Ovary (tissue), 9 donors: ENCODE data around the gene PER2. TPM values are rescaled to one million over a fixed set of nuclear protein-coding genes. Genes with fewer than 3 reads are reported as not detected.

ENCODE experiments used
- DNase-seq, 5 donors: peaks; one replicate each; pipeline ENCODE4 v3.0.0-alpha.2; 2019 to 2020
- H3K27ac ChIP-seq, 2 donors: fragments of 200-600 bp; one replicate each; pipeline versions ENCODE4 v1.5.1 to v1.8.0; 2019 to 2022
- H3K27me3 ChIP-seq: fragments of 200-600 bp; one replicate; pipeline ENCODE4 v1.8.0; 2022
- H3K36me3 ChIP-seq: fragments of 200-600 bp; sonication (generic); one replicate; pipeline ENCODE4 v1.5.1; 2019
- H3K4me1 ChIP-seq: one replicate; pipeline ENCODE4 v1.8.1; 2013; ENCODE audit warnings: mild to moderate bottlenecking, moderate library complexity; ENCODE audit not compliant: insufficient read depth
- H3K4me3 ChIP-seq: fragments of 200-600 bp; sonication (generic); one replicate; pipeline ENCODE4 v1.5.1; 2017
- H3K9me3 ChIP-seq, 2 donors: fragments of 200-600 bp in 1 of 2; sonication (generic) in 1 of 2; one replicate each; pipeline versions ENCODE4 v1.5.1 to v1.8.1; 2013 to 2019; ENCODE audit warnings: mild to moderate bottlenecking in 1 of 2, moderate library complexity in 1 of 2
- CTCF ChIP-seq, 3 donors: fragments of 450-650 bp in 2 of 3; fragments of 200-600 bp in 1 of 3; IDR thresholded peaks; one replicate each; pipeline versions ENCODE4 v1.5.1 to v1.8.0; 2016 to 2022; ENCODE audit warnings: antibody characterized with exemption in 3 of 3, mild to moderate bottlenecking in 1 of 3
- EP300 ChIP-seq: sonication (generic); formaldehyde crosslinking; IDR thresholded peaks from one replicate; pipeline ENCODE4 v1.6.1; 2017; ENCODE audit warnings: antibody characterized with exemption
- POLR2A ChIP-seq: fragments of 450-650 bp; IDR thresholded peaks from one replicate; pipeline ENCODE4 v1.6.1; 2017; ENCODE audit warnings: antibody characterized with exemption, mild to moderate bottlenecking, moderate library complexity
- WGBS, 3 donors: extraction: QIAGEN DNeasy Blood & Tissue Kit in 1 of 3; methylation state at CpG; one replicate each; pipeline versions ENCODE4 v1.1.5 to v1.1.7; 2013 to 2017; 5-methylcytosine and 5-hydroxymethylcytosine counted together
- intact Hi-C, 4 donors: fragments of 100-400 bp; cut with DNase I; formaldehyde crosslinking; loops; one replicate each; pipeline versions ENCODE4 v1.11.0 to v1.15.1; 2022 to 2023
- polyA plus RNA-seq, 2 donors: library from polyadenylated mRNA; stranded (reverse); fragments of 200-250 nt in 1 of 2; fragments of 350-450 nt in 1 of 2; fragmentation: Illumina TruSeq in 1 of 2; extraction: RNeasy Lipid Tissue Mini Kit (QIAGEN cat#74804) in 1 of 2; gene quantifications; one replicate each; pipeline ENCODE4 v1.2.3, GENCODE V29; 2013 to 2014
- total RNA-seq, 7 donors: library from RNA; depleted of rRNA in 2 of 7; stranded (reverse); fragments of >200 nt in 2 of 7; fragmentation: NEBNext Ultra II Directional in 3 of 7; extraction: Animal tissue kit (Norgen Biotek cat#: 25700) in 3 of 7; gene quantifications; one replicate each; pipeline versions ENCODE4 v1.1.0 to v1.2.4, GENCODE V29; 2016 to 2023
- donor health status: DM: no; HTN: no; CAD: no; lungs with moderate emphysema.
- donor health status: DM: no; HTN: no; CAD: no.
- donor health status: Bipolar disorder and iron deficiency.
- donor health status: DM: yes; HTN: yes; CAD: no.
- donor health status: DM: no; HTN: no; CAD: no.
- donor health status: DM: yes; HTN: yes; CAD: no.

PER2 gene
- total and polyA plus RNA-seq, 9 donors = 8.1 to 34.5 (median 22.4) TPM

GRCh38 chr2:238237431-238238135 is 50.8 kb downstream of the PER2 start:
- H3K4me1 ChIP-seq = peaks cover 6% of the 10 kb centered on the region
- no peak for DNase-seq
- TF ChIP-seq POLR2A (no peak), EP300 (no peak), CTCF (IDR thresholded peaks at IDR 0.05) (no peak)
- H3K9me3 ChIP-seq = no peaks in the 10 kb centered on the region
- H3K4me3 ChIP-seq = no peak overlapping the region
- intact Hi-C loops = no loop called here
- 77 to 86% (median 80%) methylated on average over 11 of the region's 11 CpGs for WGBS, 3 donors
- H3K27me3 ChIP-seq = no peaks in the 10 kb centered on the region
- H3K27ac ChIP-seq = no peak overlapping the region
- no peaks in the 10 kb centered on the region for H3K36me3 ChIP-seq

GRCh38 chr2:238236571-238236970 is 51.8 kb downstream of the PER2 start:
- 82 to 83% (median 83%) methylated on average over 4 of the region's 4 CpGs for WGBS, 3 donors
- no peaks in the 10 kb centered on the region for H3K27me3 ChIP-seq
- H3K9me3 ChIP-seq = no peaks in the 10 kb centered on the region
- intact Hi-C loops = no loop called here
- H3K4me1 ChIP-seq = peaks cover 9% of the 10 kb centered on the region
- H3K27ac ChIP-seq = no peak overlapping the region
- H3K36me3 ChIP-seq = no peaks in the 10 kb centered on the region
- TF ChIP-seq CTCF (IDR thresholded peaks at IDR 0.05) (no peak), POLR2A (no peak), EP300 (no peak)
- no peak overlapping the region for H3K4me3 ChIP-seq
- no peak for DNase-seq

DNA sequence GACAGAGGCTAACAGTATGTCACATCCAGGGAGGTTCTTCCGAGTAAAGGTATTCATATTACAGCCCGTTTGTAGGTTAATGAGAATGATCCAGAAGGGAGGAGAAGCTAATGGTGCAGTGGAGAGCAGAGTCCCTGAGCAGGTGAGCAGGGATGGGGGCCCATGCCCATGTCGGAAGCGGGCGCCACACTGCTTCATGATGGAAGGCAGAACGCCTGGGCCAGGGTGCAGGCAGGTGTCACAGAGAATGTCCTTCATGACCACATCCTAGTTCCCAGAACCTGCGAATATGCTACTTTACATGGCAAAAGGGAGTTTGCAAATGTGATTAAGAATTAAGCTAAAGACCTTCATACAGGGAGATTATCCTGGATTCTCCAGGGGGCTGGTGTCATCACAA is 52.6 kb downstream of the PER2 start:
- no peak overlapping the region for H3K4me3 ChIP-seq
- intact Hi-C loops = no loop called here
- TF ChIP-seq CTCF (IDR thresholded peaks at IDR 0.05) (no peak), POLR2A (no peak), EP300 (no peak)
- H3K9me3 ChIP-seq = no peaks in the 10 kb centered on the region
- no peaks in the 10 kb centered on the region for H3K27me3 ChIP-seq
- H3K36me3 ChIP-seq = no peaks in the 10 kb centered on the region
- H3K4me1 ChIP-seq = peaks cover 7% of the 10 kb centered on the region
- no peak overlapping the region for H3K27ac ChIP-seq
- no peak for DNase-seq
- 85 to 90% (median 89%) methylated on average over 7 of the region's 7 CpGs for WGBS, 3 donors

DNA sequence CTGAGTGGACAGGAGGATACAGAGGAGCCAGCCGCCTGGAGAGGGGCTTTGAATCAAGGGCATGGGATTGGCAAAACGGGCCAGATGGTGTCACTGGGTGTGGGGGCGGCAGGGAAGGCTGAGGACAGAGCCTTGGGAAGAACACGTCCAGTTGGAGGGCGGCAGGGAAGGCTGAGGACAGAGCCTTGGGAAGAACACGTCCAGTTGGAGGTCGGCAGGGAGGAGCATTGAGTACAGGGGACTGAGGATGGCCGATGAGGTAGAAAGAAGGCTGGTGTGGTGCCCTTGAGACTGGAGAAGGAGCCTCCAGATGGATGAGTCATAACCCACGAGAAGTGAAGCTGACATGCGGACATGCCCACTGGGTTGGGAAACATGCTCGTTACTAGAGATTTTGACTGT is 53.1 kb downstream of the PER2 start:
- no peak for DNase-seq
- 73 to 78% (median 75%) methylated on average over 11 of the region's 11 CpGs for WGBS, 3 donors
- Histone ChIP-seq H3K27ac (no peak overlapping the region), H3K4me3 (no peak overlapping the region), H3K4me1 (peaks cover 7% of the 10 kb centered on the region), H3K27me3 (no peaks in the 10 kb centered on the region), H3K9me3 (no peaks in the 10 kb centered on the region), H3K36me3 (no peaks in the 10 kb centered on the region)
- TF ChIP-seq POLR2A = no peak
- no peak for TF ChIP-seq EP300
- no peak for TF ChIP-seq CTCF (IDR thresholded peaks at IDR 0.05)
- intact Hi-C loops = no loop called here
